ENCODE data around the gene COMMD2. TPM values are rescaled to one million over a fixed set of nuclear protein-coding genes. Genes with fewer than 3 reads are reported as not detected.
A peak's percentile ranks its signal among the peaks of the same experiment; 100 is the strongest.

Gene COMMD2
- total RNA-seq, 1 experiment from 2014 or later: 35.5 TPM

GRCh38 chr3:149801195-149801594 is 48.9 kb upstream of the COMMD2 start:
- H3K9me3 ChIP-seq (ENCODE audit: control insufficient read depth in 1 of 2, insufficient read depth in 1 of 2, low read depth in 1 of 2, low read length in 2 of 2): no peaks in the 10 kb centered on the region
- H3K36me3 ChIP-seq (ENCODE audit: control insufficient read depth in 1 of 2, insufficient read depth in 2 of 2, low read length in 2 of 2): no peaks in the 10 kb centered on the region
- no peak for ATAC-seq
- peak overlapping the region; percentile 53 for H2AFZ ChIP-seq (ENCODE audit: low read depth, low read length, poor library complexity, severe bottlenecking)
- H3K4me3 ChIP-seq (replicated peaks in 1 of 2; ENCODE audit: low read depth in 1 of 2, low read length in 2 of 2): no peak overlapping the region
- intact Hi-C loops (cut with micrococcal nuclease): no loop called here
- no peaks in the 10 kb centered on the region for H3K79me2 ChIP-seq (ENCODE audit: insufficient read depth, low read length)
- H3K4me1 ChIP-seq (ENCODE audit: control insufficient read depth in 1 of 2, insufficient read depth in 2 of 2, low read length in 2 of 2): peaks cover 0 to 8% of the 10 kb centered on the region in 2 experiments; a peak in 2 of 4 replicates
- CTCF ChIA-PET: no interaction called here
- RAD21 ChIA-PET (ENCODE audit: low non-redundant PET in 1 of 2, low total read pairs in 2 of 2, uncharacterized antibody in 2 of 2, unreplicated experiment in 2 of 2): no interaction called here
- no peaks in the 10 kb centered on the region for H3K27me3 ChIP-seq (ENCODE audit: insufficient read depth, low read length)
- H4K20me1 ChIP-seq (ENCODE audit: insufficient read depth): no peaks in the 10 kb centered on the region
- H3K9ac ChIP-seq (ENCODE audit: low read length): no peak overlapping the region
- H3K9me2 ChIP-seq (ENCODE audit: insufficient read depth): no peaks in the 10 kb centered on the region
- POLR2A ChIA-PET: no interaction called here
- H3K4me2 ChIP-seq (ENCODE audit: low read length): peak overlapping the region; percentile 45
- no peak overlapping the region for H3K27ac ChIP-seq (ENCODE audit: low read depth, low read length)
- no TSS peak for BruUV-seq (replicated peaks)
- no peak for DNase-seq (ENCODE audit: low read depth, low spot score)
- TF ChIP-seq ELF1 (IDR thresholded peaks at IDR 0.05; ENCODE audit: borderline replicate concordance, low read depth): no peak
- peak; percentile 51; the same call in 1 of the 2 replicates for TF ChIP-seq CEBPB (IDR thresholded peaks at IDR 0.05; ENCODE audit: low read depth)

GRCh38 chr3:149800693-149801092 is 48.4 kb upstream of the COMMD2 start:
- Histone ChIP-seq H3K27me3 (ENCODE audit: insufficient read depth, low read length) (no peaks in the 10 kb centered on the region), H3K79me2 (ENCODE audit: insufficient read depth, low read length) (no peaks in the 10 kb centered on the region), H3K9ac (ENCODE audit: low read length) (no peak overlapping the region), H2AFZ (ENCODE audit: low read depth, low read length, poor library complexity, severe bottlenecking) (peak overlapping the region; percentile 53), H3K4me2 (ENCODE audit: low read length) (no peak overlapping the region), H3K9me3 (ENCODE audit: control insufficient read depth in 1 of 2, insufficient read depth in 1 of 2, low read depth in 1 of 2, low read length in 2 of 2) (no peaks in the 10 kb centered on the region), H3K4me3 (replicated peaks in 1 of 2; ENCODE audit: low read depth in 1 of 2, low read length in 2 of 2) (no peak overlapping the region), H3K27ac (ENCODE audit: low read depth, low read length) (no peak overlapping the region), H3K36me3 (ENCODE audit: control insufficient read depth in 1 of 2, insufficient read depth in 2 of 2, low read length in 2 of 2) (no peaks in the 10 kb centered on the region), H3K9me2 (ENCODE audit: insufficient read depth) (no peaks in the 10 kb centered on the region), H3K4me1 (ENCODE audit: control insufficient read depth in 1 of 2, insufficient read depth in 2 of 2, low read length in 2 of 2) (peaks cover 0 to 8% of the 10 kb centered on the region in 2 experiments; a peak in 2 of 4 replicates), H4K20me1 (ENCODE audit: insufficient read depth) (no peaks in the 10 kb centered on the region)
- no TSS peak for BruUV-seq (replicated peaks)
- ChIA-PET POLR2A (no interaction called here), RAD21 (ENCODE audit: low non-redundant PET in 1 of 2, low total read pairs in 2 of 2, uncharacterized antibody in 2 of 2, unreplicated experiment in 2 of 2) (no interaction called here), CTCF (no interaction called here)
- intact Hi-C loops (cut with micrococcal nuclease): no loop called here
- DNase-seq (ENCODE audit: low read depth, low spot score) (no peak), ATAC-seq (no peak)
- no peak for TF ChIP-seq TCF7L2 (IDR thresholded peaks at IDR 0.05; ENCODE audit: borderline replicate concordance, extremely low read depth, insufficient read depth, insufficient read length)
- TF ChIP-seq EGR1 (IDR thresholded peaks at IDR 0.05; ENCODE audit: low read depth): no peak
- TF ChIP-seq SRF (IDR thresholded peaks at IDR 0.05; ENCODE audit: low read depth): no peak
- no peak for TF ChIP-seq REST (IDR thresholded peaks at IDR 0.05; ENCODE audit: low read depth)
- no peak for TF ChIP-seq RAD21 (IDR thresholded peaks at IDR 0.05; ENCODE audit: low read depth)
- TF ChIP-seq EZH2phosphoT487 (IDR thresholded peaks at IDR 0.05; ENCODE audit: borderline replicate concordance): no peak
- TF ChIP-seq SP1 (IDR thresholded peaks at IDR 0.05; ENCODE audit: low read depth): no peak
- no peak for TF ChIP-seq POLR2AphosphoS5 (IDR thresholded peaks at IDR 0.05; ENCODE audit: low read depth, low read length)
- no peak for TF ChIP-seq FOSL1 (IDR thresholded peaks at IDR 0.05; ENCODE audit: low read depth)
- TF ChIP-seq CBX3 (IDR thresholded peaks at IDR 0.05; ENCODE audit: low read depth): no peak
- TF ChIP-seq SIN3A (IDR thresholded peaks at IDR 0.05; ENCODE audit: low read depth): no peak
- TF ChIP-seq CEBPB (IDR thresholded peaks at IDR 0.05; ENCODE audit: low read depth): no peak
- no peak for TF ChIP-seq POLR2A (IDR thresholded peaks at IDR 0.05; ENCODE audit: borderline replicate concordance, extremely low read depth, insufficient read depth, insufficient read length)
- TF ChIP-seq ELF1 (IDR thresholded peaks at IDR 0.05; ENCODE audit: borderline replicate concordance, low read depth): no peak

Measured in HCT116 (cell line).